Fibroblast of peridontal ligament (primary cell): ENCODE measurements around the gene RPL13.

Source experiments
- DNase-seq: peaks from one replicate; pipeline ENCODE4 v3.0.0-alpha.2; 2010; ENCODE audit errors: extremely low read depth

The RPL13 gene

DNA sequence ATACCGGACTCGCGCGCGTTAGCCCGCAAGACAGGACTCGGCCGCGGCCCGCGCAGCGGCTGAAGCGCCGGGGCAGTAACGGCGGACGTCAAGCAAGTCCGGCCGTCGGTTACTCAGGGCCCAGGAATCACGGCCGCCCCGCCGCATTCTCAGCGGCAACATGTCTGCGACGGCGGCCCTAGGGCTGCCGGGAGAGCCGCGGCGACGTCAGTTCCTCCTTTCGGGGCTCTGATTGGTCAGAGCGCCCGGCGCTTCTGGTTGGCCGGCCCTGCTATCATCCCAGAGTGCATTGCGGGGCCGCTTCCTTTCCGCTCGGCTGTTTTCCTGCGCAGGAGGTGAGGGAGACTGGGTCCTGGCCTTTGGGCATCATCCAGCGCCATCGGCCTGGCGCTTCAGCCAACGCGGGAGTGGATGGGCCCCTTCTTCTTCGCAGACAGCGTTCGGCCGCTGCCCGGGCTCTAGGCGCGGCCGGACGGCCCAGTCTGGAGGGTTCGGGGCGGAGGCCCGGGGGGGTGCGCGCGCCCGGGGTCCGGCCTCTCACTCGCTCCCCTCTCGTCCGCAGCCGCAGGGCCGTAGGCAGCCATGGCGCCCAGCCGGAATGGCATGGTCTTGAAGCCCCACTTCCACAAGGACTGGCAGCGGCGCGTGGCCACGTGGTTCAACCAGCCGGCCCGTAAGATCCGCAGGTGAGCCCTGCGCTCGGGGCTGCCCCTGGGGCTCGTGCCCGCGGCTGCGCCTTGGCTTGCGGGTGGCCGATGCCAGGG is at the start of gene RPL13:
TSS of gene RPL13 (plus strand) at position 305 of the 764 bp plus-strand sequence. CDS start at position 583, 278 bp downstream.
- peak; percentile 93 for DNase-seq

DNA sequence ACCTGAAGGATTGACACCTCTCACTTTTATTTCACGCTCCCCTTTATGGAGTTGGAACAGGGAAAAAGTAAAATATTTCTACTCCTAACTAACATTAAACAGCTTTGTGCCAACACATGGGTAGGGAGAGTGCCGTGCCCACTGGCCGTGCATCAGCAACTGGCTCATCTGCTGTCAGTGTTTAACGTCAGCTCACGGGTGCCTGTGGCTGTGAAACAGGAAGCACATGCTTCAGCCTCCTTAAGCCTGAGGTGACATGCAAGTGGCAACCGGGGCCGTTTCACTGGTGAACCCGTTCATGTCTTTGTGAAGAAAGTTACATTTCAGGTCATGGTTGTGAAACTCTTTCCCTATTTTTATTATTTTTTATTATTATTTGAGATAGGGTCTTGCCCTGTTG is 49.1 kb upstream of the RPL13 start:
- no peak for DNase-seq

DNA sequence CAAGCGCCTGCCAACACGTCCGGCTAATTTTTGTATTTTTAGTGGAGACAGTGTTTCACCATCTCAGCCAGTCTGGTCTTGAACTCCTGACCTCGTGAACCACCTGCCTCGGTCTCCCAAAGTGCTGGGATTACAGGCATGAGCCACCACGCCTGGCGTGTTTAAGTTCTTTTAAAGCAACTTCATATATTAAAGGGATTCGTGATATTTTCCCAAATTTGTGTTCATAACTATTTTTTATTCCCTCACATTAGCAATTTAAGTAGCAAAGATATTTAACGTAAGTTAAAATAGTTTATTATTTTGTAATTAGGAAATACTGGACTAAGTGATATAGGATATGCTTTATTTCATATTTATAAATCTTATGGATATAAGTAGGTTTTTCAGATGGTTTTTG is 48.0 kb upstream of the RPL13 start:
- no peak for DNase-seq

DNA sequence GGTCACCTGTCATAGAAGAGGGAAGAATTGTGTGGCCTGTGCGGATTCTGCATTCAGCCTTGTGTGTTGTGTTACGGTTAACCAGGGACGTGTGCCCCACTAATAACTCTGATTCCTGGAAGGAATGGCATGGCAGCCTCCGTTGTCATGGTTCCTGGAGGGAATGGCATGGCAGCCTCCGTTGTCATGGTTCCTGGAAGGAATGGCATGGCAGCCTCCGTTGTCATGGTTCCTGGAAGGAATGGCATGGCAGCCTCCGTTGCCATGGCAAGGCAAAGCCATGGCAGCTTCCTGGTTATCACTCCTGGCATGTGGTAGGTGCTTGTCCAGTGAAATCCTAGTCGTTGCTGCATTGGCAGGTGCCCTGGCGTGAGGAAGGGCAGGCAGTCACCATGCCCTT is 43.4 kb upstream of the RPL13 start:
- DNase-seq, result no peak

DNA sequence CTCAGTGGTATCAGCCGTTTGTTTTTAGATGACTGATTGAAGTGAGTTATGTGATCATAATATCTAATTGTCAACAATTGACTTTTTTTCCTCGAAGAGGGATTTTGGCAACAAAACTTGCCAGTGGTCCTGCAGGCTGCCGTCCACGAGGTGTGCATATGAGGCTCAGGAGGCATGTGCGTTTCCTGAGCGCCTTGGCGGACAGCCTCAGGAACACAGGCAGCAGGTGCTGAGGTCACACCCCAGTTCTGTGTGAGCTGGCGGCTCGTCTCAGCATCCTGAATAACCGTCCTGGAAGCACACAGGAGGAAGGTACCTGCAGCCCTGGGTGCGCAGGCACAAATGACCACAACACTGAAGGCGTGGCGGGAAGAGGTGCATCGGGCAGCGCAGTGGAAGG is 40.6 kb upstream of the RPL13 start:
- no peak for DNase-seq

DNA sequence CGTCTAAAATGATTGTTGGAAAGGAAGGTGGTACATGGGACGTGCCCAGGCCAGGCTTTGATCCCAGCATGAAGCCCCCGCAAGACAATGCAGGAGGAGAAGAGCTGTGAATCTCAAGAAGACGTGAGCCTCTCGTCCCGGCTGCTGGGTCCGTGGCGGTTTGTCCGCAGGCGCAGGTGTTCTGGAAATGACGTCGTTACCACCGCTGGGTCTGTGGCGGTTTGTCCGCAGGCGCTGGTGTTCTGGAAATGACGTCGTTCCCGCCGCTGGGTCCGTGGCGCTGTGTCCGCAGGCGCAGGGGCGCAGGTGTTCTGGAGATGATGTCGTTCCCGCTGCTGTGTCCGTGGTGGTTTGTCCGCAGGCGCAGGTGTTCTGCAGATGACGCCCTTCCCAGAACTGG is 38.2 kb upstream of the RPL13 start:
- DNase-seq, result no peak

DNA sequence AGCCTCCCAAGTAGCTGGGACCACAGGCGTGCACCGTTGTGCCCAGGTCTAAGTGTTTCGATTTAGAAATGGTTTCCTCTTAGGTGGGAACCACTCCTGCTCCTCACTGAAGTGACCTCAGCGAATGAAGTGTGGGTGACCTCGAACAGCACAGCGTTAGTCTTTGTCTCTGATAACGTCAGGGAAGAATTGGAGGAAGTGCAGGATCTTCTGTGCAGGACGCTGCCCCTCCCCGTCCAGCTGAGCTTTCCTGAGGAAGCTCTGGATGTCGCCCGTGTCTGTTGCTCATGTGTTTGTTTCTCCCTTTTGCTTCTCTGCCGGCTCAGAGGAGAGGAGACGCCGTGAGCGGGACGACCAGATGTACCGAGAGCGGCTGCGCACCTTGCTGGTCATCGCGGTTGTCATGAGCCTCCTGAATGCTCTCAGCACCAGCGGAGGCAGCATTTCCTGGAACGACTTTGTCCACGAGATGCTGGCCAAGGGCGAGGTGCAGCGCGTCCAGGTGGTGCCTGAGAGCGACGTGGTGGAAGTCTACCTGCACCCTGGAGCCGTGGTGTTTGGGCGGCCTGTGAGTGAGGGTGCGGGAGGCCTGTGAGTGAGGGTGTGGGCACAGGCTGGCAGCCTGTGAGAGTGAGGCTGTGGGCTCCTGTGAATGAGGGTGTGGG is 36.7 kb upstream of the RPL13 start:
- DNase-seq, result no peak

DNA sequence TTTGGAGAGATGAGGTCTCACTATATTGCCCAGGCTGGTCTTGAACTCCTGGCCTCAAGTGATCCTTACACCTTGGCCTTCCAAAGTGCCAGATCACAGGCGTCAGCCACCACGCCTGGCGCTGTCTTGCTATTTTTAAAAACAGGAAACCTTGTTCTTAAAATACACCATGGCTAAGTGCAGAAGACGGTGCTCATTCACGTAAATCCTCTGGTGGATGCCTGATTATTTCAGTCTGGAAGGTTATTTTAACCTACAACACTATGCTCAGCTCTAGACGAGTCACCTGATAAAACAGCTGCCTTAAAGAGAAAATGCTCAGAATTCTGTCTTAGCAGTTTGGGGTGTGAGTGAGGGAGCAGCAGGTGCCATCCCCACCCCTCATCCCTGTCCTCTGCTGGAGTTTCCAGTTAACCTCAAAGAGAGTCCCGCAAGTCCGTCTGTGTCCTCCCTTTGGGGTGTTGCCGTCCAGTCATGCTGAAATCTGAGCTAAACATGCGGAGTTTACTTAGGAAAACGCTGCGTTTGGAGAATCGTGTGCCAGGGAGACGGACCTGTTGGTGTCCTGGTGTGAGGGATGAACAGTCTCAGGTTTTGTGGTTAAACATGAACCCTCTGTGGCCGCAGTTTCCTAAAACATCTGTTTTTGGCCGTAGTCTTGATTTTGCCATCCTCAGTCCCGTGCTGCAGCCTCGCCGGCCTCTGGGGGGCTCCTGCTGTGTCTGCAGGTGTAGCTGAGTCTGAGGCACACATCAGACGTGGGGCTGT is 35.2 kb upstream of the RPL13 start:
- DNase-seq, result no peak

DNA sequence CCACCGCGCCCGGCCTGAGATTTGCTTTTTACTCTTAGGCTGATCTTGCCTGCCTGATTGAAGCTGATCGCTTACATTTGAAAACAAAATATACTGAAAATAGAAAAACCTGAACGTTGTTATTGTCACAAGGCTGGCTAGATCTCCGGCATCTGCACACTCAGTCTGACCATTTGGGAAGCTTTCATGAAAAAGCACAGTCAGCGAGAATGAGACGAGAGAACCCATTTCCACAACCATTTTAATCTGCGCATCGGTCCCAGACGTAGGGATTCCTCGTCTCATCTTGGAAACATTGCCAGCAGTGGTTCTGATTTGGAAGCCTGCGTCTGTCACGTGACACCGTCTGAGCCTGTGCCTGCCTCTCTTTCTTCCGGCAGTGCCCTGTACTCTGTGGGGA is 31.4 kb upstream of the RPL13 start:
- DNase-seq, result no peak

DNA sequence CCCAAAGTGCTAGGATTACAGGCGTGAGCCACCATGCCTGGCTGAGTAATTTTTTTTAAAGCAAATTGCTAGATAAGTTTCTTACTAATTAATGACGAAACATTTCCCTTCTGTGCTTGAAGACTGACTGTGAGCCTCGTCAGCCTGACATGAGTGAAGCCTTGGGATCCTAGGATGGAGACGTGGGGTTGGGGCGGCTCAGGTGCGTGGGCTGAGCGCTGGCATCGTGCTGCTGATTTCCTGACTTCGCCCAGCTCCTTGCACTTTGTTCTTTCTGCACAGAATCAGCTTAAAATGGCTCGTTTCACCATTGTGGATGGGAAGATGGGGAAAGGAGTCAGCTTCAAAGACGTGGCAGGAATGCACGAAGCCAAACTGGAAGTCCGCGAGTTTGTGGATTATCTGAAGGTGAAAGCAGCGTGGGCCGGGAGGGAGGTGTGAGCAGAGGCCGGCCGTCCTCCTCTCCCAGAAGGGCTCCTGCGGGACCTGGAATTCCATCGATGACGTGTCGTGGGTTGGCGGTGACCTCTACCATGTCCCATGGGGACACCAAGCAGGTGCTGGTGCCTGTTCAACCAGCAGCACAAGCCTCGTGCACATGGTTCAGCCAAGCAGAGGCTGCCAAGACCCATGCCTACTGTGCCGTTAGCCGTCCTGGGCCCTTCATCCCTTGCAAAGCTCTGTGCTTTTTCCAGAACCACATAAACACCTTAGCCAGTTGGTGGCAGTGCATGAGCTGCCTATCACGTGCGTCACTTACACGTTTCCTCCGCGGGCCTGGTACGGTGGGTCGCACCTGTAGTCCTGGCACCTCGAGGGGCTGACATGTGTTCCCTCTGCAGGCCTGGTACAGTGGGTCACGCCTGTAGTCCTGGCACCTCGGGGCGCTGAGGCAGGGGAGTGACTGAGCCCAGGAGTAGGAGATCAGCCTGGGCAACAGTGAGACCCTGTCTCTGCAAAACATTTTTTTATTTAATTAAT is 29.8 kb upstream of the RPL13 start:
- no peak for DNase-seq

DNA sequence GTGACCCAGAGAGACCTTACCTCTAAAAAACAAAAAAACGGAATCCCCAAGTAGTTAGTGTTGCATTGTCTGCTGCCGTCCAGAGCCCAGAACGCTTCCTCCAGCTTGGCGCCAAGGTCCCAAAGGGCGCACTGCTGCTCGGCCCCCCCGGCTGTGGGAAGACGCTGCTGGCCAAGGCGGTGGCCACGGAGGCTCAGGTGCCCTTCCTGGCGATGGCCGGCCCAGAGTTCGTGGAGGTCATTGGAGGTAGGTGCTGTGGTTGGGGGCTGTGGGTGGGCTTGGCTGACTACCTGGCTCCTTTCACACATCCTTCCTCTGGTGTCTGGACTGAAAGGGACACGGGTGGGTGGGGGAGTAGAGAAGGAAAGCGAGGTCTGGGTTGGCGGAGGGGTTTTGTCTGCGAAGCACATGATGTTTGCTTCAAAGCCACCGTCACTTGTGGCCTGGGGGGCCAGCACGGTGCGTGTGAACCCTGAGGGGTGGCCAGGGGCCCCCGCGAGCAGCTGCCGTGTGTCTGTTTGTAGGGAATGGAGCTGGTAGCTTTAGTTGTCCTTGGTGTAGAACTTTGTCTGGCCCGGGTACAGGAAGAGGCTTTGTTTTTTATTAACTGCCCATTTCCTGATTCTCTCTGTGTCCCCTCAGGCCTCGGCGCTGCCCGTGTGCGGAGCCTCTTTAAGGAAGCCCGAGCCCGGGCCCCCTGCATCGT is 28.5 kb upstream of the RPL13 start:
- no peak for DNase-seq

DNA sequence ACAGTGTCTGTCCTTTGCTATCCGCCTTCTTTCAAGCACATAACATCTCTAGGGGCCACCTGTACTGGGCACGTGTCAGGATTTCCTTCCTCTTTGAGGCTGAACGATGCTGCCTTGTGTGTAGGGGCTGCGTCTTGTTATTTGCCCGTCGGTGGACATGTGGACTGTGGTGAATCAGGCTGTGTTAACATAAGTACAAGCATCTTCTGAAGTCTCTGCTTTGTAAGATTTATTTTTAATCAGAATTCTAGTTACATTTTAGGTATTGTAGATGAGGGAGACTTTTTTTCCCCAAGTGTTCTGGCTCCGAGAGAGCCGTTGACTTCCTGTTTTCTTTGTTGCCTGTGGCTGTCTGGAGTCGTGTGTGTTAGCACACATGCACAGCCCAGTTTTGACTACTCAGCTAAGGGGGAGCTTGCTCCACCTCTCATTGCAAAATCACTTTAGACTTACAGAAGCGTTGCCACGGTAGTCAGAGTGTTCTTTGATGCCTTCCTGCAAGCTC is 26.2 kb upstream of the RPL13 start:
- peak; percentile 3 for DNase-seq

DNA sequence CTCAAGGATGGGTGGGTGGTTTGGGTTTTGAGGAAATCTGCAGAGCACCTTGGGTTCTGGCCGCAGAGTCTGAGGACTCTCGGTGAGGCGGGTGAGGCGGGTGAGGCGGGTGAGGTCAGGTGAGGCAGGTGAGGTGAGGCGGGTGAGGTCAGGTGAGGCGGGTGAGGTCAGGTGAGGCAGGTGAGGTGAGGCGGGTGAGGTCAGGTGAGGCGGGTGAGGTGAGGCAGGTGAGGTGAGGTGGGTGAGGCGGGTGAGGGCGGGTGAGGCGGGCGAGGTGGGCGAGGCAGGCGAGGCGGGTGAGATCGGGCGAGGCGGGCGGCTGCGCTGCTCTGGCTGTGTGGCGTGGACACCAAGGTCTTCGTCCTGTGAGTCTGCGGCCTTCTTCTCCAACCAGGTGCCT is 24.1 kb upstream of the RPL13 start:
- no peak for DNase-seq

DNA sequence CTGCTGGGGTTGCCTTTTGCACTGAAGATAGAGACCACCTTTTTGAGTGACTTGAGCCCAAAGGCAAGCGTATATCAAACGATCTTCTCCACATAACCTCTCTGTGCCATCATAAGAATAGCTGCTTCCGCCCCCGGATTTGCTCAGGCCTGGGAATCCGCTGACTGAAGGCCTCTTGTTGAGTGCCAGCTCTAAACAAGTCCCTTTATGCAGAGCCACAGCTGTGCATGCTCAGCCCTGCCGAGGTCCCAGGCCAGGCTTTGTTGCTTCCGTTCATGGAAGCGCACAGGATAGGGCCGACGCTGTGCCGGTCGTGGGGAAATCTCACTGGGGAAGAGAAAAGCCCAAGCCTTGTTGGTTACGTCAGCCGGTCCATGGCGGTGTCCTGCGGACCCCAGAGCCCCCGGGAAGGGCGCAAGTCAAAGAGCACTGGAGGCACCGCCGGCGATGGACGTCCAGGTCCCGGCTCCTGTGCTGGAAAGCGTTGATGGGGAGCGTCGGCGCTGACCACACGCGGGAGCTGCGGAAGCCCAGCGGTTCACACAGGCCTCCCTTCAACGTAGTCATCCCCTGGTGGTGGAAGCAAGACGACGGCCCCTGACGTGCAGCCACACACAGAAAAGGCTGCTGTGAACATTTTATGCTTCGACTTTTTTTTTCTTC is 23.5 kb upstream of the RPL13 start:
- no peak for DNase-seq

DNA sequence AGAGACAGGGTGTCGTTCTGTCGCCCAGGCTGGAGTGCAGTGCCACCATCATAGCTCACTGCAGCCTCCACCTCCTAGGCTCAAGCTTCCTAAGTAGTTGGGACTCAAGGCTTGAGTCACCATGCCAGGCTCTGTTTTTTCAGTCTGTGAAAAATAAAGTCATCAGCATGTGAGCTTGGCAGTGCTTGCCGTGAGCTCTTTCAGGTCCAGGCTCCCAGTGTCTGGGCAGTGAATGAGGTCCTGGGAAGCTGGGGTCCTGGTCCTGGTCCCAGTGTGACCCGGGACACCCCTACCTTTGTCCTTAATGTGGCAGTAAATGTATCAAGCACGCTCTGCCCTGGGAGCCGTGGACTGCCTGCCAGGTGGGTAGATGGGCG is 22.9 kb upstream of the RPL13 start:
- no peak for DNase-seq

DNA sequence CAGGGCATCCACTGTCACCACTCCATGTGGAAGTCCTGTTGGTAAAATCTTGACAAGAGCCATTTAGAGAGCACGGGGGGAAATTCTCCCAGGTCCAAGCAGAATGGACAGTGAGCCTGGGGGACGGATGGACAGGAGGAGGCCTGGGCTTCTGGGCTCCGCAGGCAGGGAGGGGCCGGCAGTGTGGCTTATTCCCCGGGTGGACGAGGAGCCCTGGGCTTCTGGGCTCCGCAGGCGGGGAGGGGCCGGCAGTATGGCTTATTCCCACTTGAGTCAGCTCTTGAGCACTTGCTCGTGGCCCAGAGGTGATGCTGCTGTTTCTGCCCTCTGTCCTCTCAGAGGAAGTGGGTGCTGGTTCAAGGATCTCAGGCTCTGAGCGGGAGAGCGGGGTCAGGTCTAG is 22.2 kb upstream of the RPL13 start:
- DNase-seq, result no peak

DNA sequence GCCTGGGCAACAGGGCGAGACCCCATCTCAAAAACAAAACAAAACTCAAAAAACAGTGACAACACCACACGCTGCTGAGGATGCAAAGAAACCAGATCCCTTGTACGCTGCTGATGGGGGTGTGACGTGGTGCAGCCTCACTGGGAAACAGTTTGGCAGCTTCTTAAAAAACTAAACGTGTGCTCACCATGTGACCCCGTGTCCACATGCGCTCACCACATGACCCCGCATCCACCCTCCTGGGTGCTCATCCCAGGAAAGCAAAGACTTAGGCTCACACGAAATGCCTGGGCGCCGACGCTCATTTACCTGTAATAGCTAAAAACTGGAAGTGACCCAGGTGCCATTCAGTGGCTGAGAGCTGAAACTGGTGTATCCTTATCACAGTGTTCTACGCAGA is 19.9 kb upstream of the RPL13 start:
- no peak for DNase-seq

DNA sequence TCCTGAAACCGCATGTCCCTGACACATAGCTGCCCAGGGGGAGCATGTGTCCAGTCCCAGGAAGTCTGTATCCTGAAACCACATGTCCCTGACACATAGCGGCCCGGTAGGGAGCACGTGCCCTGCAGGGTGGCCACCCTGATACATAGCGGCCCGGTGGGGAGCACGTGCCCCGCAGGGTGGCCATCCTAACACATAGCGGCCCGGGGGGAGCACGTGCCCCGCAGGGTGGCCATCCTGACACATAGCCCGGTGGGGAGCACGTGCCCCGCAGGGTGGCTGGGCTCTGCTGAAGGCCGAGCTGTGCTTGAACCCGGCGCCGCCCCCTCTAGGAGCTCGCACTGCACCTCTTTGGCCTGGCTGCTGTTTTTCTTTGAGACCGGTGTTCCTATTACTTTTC is 18.7 kb upstream of the RPL13 start:
- DNase-seq, result no peak

DNA sequence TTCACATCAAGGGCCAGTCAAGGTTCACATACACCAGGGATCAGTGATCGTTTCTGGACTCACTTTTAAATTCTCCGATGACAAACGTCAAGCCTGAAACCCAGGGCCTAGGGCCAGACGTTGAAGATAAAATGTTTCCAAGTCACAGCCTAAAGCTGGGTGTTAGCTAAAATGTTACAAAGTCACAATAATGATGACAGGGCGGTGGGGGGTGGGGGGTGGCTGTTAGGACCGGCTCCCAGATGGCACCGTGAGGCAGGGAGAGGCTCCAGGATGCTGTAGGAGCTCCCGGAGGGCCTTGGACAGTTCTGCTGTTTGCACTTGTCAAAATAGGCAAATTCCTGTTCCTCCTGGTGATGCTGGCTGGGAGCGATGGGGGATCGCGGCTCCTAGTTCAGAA is 16.4 kb upstream of the RPL13 start:
- no peak for DNase-seq

DNA sequence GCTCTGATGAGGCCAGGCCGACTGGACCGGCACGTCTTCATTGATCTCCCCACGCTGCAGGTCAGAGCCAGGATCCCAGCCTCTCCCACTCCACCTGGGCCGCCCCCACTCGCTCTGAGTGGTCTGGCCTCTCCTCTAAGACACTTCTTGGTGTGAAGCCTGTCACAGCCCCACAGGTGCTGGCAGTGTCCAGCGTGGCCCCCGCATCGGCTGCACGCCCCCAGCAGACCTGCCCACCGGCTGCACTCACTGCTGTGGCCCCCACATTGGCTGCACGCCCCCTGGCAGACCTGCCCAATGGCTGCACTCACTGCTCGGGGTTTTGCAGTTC is 15.8 kb upstream of the RPL13 start:
- no peak for DNase-seq
